Measurements from ENCODE around the gene FAAP20. TPM values are rescaled to one million over a fixed set of nuclear protein-coding genes. Genes with fewer than 3 reads are reported as not detected.

The FAAP20 gene
- total RNA-seq, 1 experiment from 2014 or later, result 112 TPM

DNA sequence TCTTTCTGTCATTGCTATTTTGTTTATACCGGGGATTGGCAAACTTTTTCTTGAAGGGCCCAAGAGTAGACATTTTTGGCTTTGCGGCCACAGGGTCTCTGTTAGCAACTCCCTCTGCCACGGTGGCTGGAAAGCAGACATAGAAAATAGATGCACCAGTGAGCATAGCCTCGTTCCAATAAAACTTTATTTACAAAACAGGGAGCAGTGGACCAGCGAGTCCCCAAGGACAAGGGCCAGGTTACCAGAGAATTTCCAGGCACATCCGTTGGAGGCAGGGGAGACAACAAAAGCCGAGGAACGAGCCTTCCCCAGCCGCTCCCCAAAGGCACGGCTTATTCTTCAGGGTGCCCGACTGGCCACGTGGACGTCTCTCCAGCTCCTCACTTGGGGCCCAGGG is 26.5 kb downstream of the FAAP20 start (continued):
- TF ChIP-seq RAD21 (IDR thresholded peaks at IDR 0.05; ENCODE audit: low read depth) (no peak), JUND (IDR thresholded peaks at IDR 0.05) (no peak)
- TF ChIP-seq, protein P1, sequence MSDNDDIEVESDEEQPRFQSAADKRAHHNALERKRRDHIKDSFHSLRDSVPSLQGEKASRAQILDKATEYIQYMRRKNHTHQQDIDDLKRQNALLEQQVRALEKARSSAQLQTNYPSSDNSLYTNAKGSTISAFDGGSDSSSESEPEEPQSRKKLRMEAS (IDR thresholded peaks at IDR 0.05), result no peak

DNA sequence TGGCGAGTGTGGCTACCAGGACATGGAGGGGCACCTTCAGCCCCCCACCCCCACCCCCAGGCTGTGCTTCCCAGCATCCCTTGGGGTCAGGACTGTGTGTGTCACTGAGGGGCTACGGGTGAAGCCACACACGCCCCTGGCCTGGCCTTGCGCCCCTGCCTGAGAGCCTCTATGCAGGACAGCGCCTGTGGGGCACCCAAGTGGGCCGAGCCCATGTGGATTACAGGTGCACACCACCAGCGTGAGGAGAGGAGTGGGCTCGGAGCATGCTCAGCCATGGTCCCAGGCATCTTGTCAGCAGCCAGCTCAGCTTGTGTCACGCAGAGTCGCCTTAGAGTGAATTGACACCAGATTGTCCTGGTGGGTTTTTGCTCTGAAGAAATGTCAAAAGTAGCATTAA is 27.9 kb downstream of the FAAP20 start:
- TF ChIP-seq CEBPB (IDR thresholded peaks at IDR 0.05; ENCODE audit: low read depth) (no peak), FOSL1 (IDR thresholded peaks at IDR 0.05; ENCODE audit: low read depth) (no peak), EZH2 (IDR thresholded peaks at IDR 0.05) (no peak), EGR1 (IDR thresholded peaks at IDR 0.05; ENCODE audit: low read depth) (no peak), POLR2AphosphoS5 (IDR thresholded peaks at IDR 0.05; ENCODE audit: low read depth, low read length) (no peak), ZNF274 (IDR thresholded peaks at IDR 0.05; ENCODE audit: low read depth, low read length) (no peak), ZBTB33 (IDR thresholded peaks at IDR 0.05; ENCODE audit: extremely low read depth, insufficient replicate concordance, low read length) (no peak), YY1 (IDR thresholded peaks at IDR 0.05; ENCODE audit: extremely low read depth, insufficient replicate concordance, low read depth, low read length) (no peak), ATF3 (IDR thresholded peaks at IDR 0.05) (no peak)
- no TSS peak for BruUV-seq (replicated peaks)
- Histone ChIP-seq H3K79me2 (ENCODE audit: insufficient read depth, low read length) (no peaks in the 10 kb centered on the region), H3K36me3 (ENCODE audit: control insufficient read depth in 1 of 2, insufficient read depth in 2 of 2, low read length in 2 of 2) (peaks cover 0 to 6% of the 10 kb centered on the region in 2 experiments; a peak in 1 of 4 replicates), H3K9ac (ENCODE audit: low read length) (no peak overlapping the region), H3K4me1 (ENCODE audit: control insufficient read depth in 1 of 2, insufficient read depth in 2 of 2, low read length in 2 of 2) (no peaks in the 10 kb centered on the region), H3K27ac (ENCODE audit: low read depth, low read length) (no peak overlapping the region), H2AFZ (ENCODE audit: low read depth, low read length, poor library complexity, severe bottlenecking) (no peak overlapping the region), H3K9me2 (ENCODE audit: insufficient read depth) (no peaks in the 10 kb centered on the region), H4K20me1 (ENCODE audit: insufficient read depth) (no peaks in the 10 kb centered on the region), H3K27me3 (ENCODE audit: insufficient read depth, low read length) (no peaks in the 10 kb centered on the region), H3K4me2 (ENCODE audit: low read length) (no peak overlapping the region), H3K4me3 (replicated peaks in 1 of 2; ENCODE audit: low read depth in 1 of 2, low read length in 2 of 2) (no peak overlapping the region), H3K9me3 (ENCODE audit: control insufficient read depth in 1 of 2, insufficient read depth in 1 of 2, low read depth in 1 of 2, low read length in 2 of 2) (peaks cover 3 to 6% of the 10 kb centered on the region in 2 experiments; a peak in 2 of 4 replicates)
- ChIA-PET POLR2A (no interaction called here), CTCF (interaction anchor here (1.0 kb wide), 1 partner anchor 8 kb away, joined by 3 read pairs; no protein-coding TSS in a partner anchor), RAD21 (ENCODE audit: low non-redundant PET in 1 of 2, low total read pairs in 2 of 2, uncharacterized antibody in 2 of 2, unreplicated experiment in 2 of 2) (no interaction called here)
- ATAC-seq (no peak), DNase-seq (ENCODE audit: low read depth, low spot score) (no peak)
- intact Hi-C loops (cut with micrococcal nuclease), result no loop called here
